H9 (cell line): ENCODE data around the gene GPS1. TPM values are rescaled to one million over a fixed set of nuclear protein-coding genes. Genes with fewer than 3 reads are reported as not detected.

Source experiments
- DNase-seq: peaks from one replicate; pipeline ENCODE4 v3.0.0-alpha.2; 2017
- H2AFZ ChIP-seq: one replicate; pipeline ENCODE4 v1.6.1; 2013; ENCODE audit warnings: mild to moderate bottlenecking, low read length, control low read depth, moderate library complexity
- H2AK5ac ChIP-seq: 2 replicates; pipeline ENCODE4 v1.6.1; 2013; ENCODE audit warnings: low read length, control low read depth, mixed read lengths; ENCODE audit not compliant: insufficient read length
- H2BK120ac ChIP-seq: one replicate; pipeline ENCODE4 v1.6.1; 2013; ENCODE audit warnings: low read depth, mild to moderate bottlenecking, low read length, control low read depth, inconsistent platforms; ENCODE audit not compliant: poor library complexity, severe bottlenecking
- H2BK12ac ChIP-seq: 2 replicates; pipeline ENCODE4 v1.6.1; 2013; ENCODE audit warnings: low read length, control low read depth, mixed read lengths, low read depth; ENCODE audit not compliant: insufficient read length
- H2BK15ac ChIP-seq: 2 replicates; pipeline ENCODE4 v1.6.1; 2013; ENCODE audit warnings: low read depth, low read length, control low read depth
- H2BK20ac ChIP-seq: one replicate; pipeline ENCODE4 v1.6.1; 2013; ENCODE audit warnings: low read depth, mild to moderate bottlenecking, low read length, control low read depth, inconsistent platforms; ENCODE audit not compliant: poor library complexity, severe bottlenecking
- H2BK5ac ChIP-seq: 2 replicates; pipeline ENCODE4 v1.6.1; 2013; ENCODE audit warnings: low read length, control low read depth, mixed read lengths; ENCODE audit not compliant: insufficient read length
- H3K14ac ChIP-seq: 2 replicates; pipeline ENCODE4 v1.6.1; 2013; ENCODE audit warnings: low read length, control low read depth; ENCODE audit not compliant: insufficient read depth
- H3K18ac ChIP-seq: 2 replicates; pipeline ENCODE4 v1.6.1; 2013; ENCODE audit warnings: low read depth, mild to moderate bottlenecking, mixed read lengths, low read length, control low read depth; ENCODE audit not compliant: insufficient read length
- H3K23ac ChIP-seq: 2 replicates; pipeline ENCODE4 v1.6.1; 2013; ENCODE audit warnings: low read length, control low read depth, mixed read lengths, low read depth; ENCODE audit not compliant: insufficient read length
- H3K23me2 ChIP-seq: 2 replicates; pipeline ENCODE4 v1.6.1; 2013; ENCODE audit warnings: low read depth, mild to moderate bottlenecking, mixed read lengths, low read length, control low read depth; ENCODE audit not compliant: insufficient read length, poor library complexity, severe bottlenecking
- H3K27ac ChIP-seq: 2 replicates; pipeline ENCODE4 v1.5.1; 2013; ENCODE audit warnings: low read length, control low read depth, mixed read lengths, low read depth; ENCODE audit not compliant: insufficient read length
- H3K27me3 ChIP-seq: 2 replicates; pipeline ENCODE4 v1.6.1; 2013; ENCODE audit warnings: low read length, control low read depth, inconsistent platforms; ENCODE audit not compliant: insufficient read depth
- H3K4ac ChIP-seq: 2 replicates; pipeline ENCODE4 v1.6.1; 2013; ENCODE audit warnings: low read depth, mild to moderate bottlenecking, control low read depth, inconsistent platforms, low read length, moderate library complexity
- H3K4me1 ChIP-seq: 2 replicates; pipeline ENCODE4 v1.6.1; 2013; ENCODE audit warnings: low read length, control low read depth, inconsistent platforms; ENCODE audit not compliant: insufficient read depth
- H3K4me2 ChIP-seq: 2 replicates; pipeline ENCODE4 v1.6.1; 2013; ENCODE audit warnings: low read length, control low read depth, mixed read lengths; ENCODE audit not compliant: insufficient read length, insufficient read depth
- H3K56ac ChIP-seq: 2 replicates; pipeline ENCODE4 v1.6.1; 2013; ENCODE audit warnings: low read depth, mild to moderate bottlenecking, mixed read lengths, low read length, control low read depth; ENCODE audit not compliant: insufficient read length
- H3K79me1 ChIP-seq: 2 replicates; pipeline ENCODE4 v1.6.1; 2013; ENCODE audit warnings: low read depth, mild to moderate bottlenecking, moderate library complexity, low read length, control low read depth, inconsistent platforms; ENCODE audit not compliant: insufficient read depth, poor library complexity, severe bottlenecking
- H3K79me2 ChIP-seq: 2 replicates; pipeline ENCODE4 v1.6.1; 2013; ENCODE audit warnings: low read length, control low read depth, inconsistent platforms; ENCODE audit not compliant: insufficient read depth
- H3K9ac ChIP-seq: 2 replicates; pipeline ENCODE4 v1.6.1; 2013; ENCODE audit warnings: low read length, control low read depth, mixed read lengths; ENCODE audit not compliant: insufficient read length; ENCODE audit errors: extremely low read depth
- H3K9me3 ChIP-seq: one replicate; pipeline ENCODE4 v1.6.1; 2013; ENCODE audit warnings: low read depth, low read length, inconsistent platforms; ENCODE audit not compliant: control insufficient read depth
- H3T11ph ChIP-seq: one replicate; pipeline ENCODE4 v1.6.1; 2013; ENCODE audit warnings: mild to moderate bottlenecking, low read length, control low read depth, inconsistent platforms
- H4K20me1 ChIP-seq: one replicate; pipeline ENCODE4 v1.6.1; 2013; ENCODE audit not compliant: control insufficient read depth, insufficient read length, insufficient read depth
- H4K5ac ChIP-seq: 2 replicates; pipeline ENCODE4 v1.6.1; 2013; ENCODE audit warnings: low read depth, mild to moderate bottlenecking, mixed read lengths, low read length, control low read depth; ENCODE audit not compliant: insufficient read length
- H4K8ac ChIP-seq: replicated peaks from 2 replicates; pipeline ENCODE4 v1.6.1; 2013; ENCODE audit warnings: low read length, control low read depth, mixed read lengths, low read depth; ENCODE audit not compliant: insufficient read length
- H4K91ac ChIP-seq: 2 replicates; pipeline ENCODE4 v1.6.1; 2013; ENCODE audit warnings: low read depth, mild to moderate bottlenecking, moderate library complexity, mixed read lengths, low read length, control low read depth; ENCODE audit not compliant: insufficient read length
- H3K27ac Mint-ChIP-seq, 3 experiments: 2 replicates in 2 of 3; 3 replicates in 1 of 3; pipeline ENCODE4 v1.8.0; 2020 to 2021; ENCODE audit warnings: mixed read lengths in 3 of 3, mild to moderate bottlenecking in 1 of 3, moderate library complexity in 1 of 3
- H3K27me3 Mint-ChIP-seq: 2 replicates; pipeline ENCODE4 v1.8.0; 2021; ENCODE audit warnings: low read depth, mild to moderate bottlenecking, moderate library complexity, mixed read lengths
- H3K36me3 Mint-ChIP-seq, 3 experiments: 2 replicates in 2 of 3; 3 replicates in 1 of 3; pipeline ENCODE4 v1.8.0; 2020 to 2021; ENCODE audit warnings: low read depth in 3 of 3, mixed read lengths in 3 of 3; ENCODE audit not compliant: insufficient read depth in 1 of 3
- H3K4me1 Mint-ChIP-seq, 2 experiments: 2 replicates each; pipeline ENCODE4 v1.8.0; 2020; ENCODE audit warnings: mixed read lengths in 2 of 2
- H3K4me3 Mint-ChIP-seq, 2 experiments: 2 replicates in 1 of 2; 3 replicates in 1 of 2; pipeline ENCODE4 v1.8.0; 2020 to 2021; ENCODE audit warnings: mild to moderate bottlenecking in 2 of 2, mixed read lengths in 2 of 2, moderate library complexity in 1 of 2
- H3K9me3 Mint-ChIP-seq, 2 experiments: 2 replicates in 1 of 2; 3 replicates in 1 of 2; pipeline ENCODE4 v1.8.0; 2020; ENCODE audit warnings: mild to moderate bottlenecking in 2 of 2, mixed read lengths in 2 of 2, moderate library complexity in 1 of 2
- CTCF ChIP-seq: fragments of 200-600 bp; sonication (generic); conservative IDR thresholded peaks from 3 replicates; pipeline ENCODE4 v1.8.0; 2021; ENCODE audit warnings: antibody characterized with exemption, mild to moderate bottlenecking
- WGBS: extraction: QIAGEN DNeasy Blood & Tissue Kit; methylation state at CpG from one replicate; pipeline ENCODE4 v1.1.7; 2013; ENCODE audit warnings: missing lambda C conversion rate, low lambda C conversion rate, mixed read lengths; ENCODE audit not compliant: insufficient read length; ENCODE audit errors: extremely low coverage; 5-methylcytosine and 5-hydroxymethylcytosine counted together
- total RNA-seq: library from RNA; stranded (reverse); gene quantifications from 2 replicates; pipeline ENCODE4 v1.2.1, GENCODE V29; 2021

GPS1 gene
- total RNA-seq, 1 experiment from 2014 or later: 164 TPM

GRCh38 chr17:82022981-82023446 is 28.7 kb upstream of the GPS1 start, which contains the start of gene LRRC45:
Gene LRRC45 (plus strand): TSS chr17:82023305. CDS start chr17:82023644, 339 bp downstream.
- Histone ChIP-seq H3K9me3 (no peaks in the 10 kb centered on the region), H4K8ac (no peak within 1 kb of the TSS), H3K9ac (peak within 1 kb of the TSS; percentile 39), H3K27ac (no peak within 1 kb of the TSS), H3K79me1 (peaks cover 5% of the 10 kb centered on the region), H3K23ac (no peak within 1 kb of the TSS), H2AFZ (no peak within 1 kb of the TSS), H3T11ph (no peak within 1 kb of the TSS), H3K79me2 (no peaks in the 10 kb centered on the region), H2BK15ac (no peak within 1 kb of the TSS), H3K56ac (no peak within 1 kb of the TSS), H3K23me2 (peaks cover 5% of the 10 kb centered on the region), H2BK20ac (no peak within 1 kb of the TSS), H2AK5ac (no peak within 1 kb of the TSS), H4K5ac (no peak within 1 kb of the TSS), H2BK120ac (no peak within 1 kb of the TSS), H4K91ac (no peak within 1 kb of the TSS), H3K27me3 (no peaks in the 10 kb centered on the region), H3K4me2 (peak within 1 kb of the TSS; percentile 89), H3K4me1 (no peaks in the 10 kb centered on the region), H3K4ac (no peak within 1 kb of the TSS), H3K18ac (no peak within 1 kb of the TSS), H2BK12ac (no peak within 1 kb of the TSS), H4K20me1 (no peaks in the 10 kb centered on the region), H2BK5ac (no peak within 1 kb of the TSS), H3K14ac (peak within 1 kb of the TSS; percentile 67; the same call in 1 of the 2 replicates)
- peaks cover 5 to 12% (median 7%) of the 10 kb centered on the region in 3 experiments; a peak in 5 of 7 replicates for H3K36me3 Mint-ChIP-seq
- WGBS: no CpG with 5 or more reads among the region's 42 CpGs
- 0 out of 7 replicates have a peak within 1 kb of the TSS, but pooled peaks of 1 of the 3 experiments have one; percentile 49 for H3K27ac Mint-ChIP-seq
- peaks cover 7 to 16% of the 10 kb centered on the region in 2 experiments for H3K4me1 Mint-ChIP-seq
- no peak for TF ChIP-seq CTCF
- peak within 1 kb of the TSS; percentile 79 to 88 for H3K4me3 Mint-ChIP-seq
- H3K9me3 Mint-ChIP-seq: peaks cover 0 to 2% of the 10 kb centered on the region in 2 experiments; a peak in 1 of 5 replicates
- DNase-seq: peak; percentile 100
- no peaks in the 10 kb centered on the region; the same call in none of the 2 replicates for H3K27me3 Mint-ChIP-seq
